ENCODE data around the gene MYO1B. TPM values are rescaled to one million over a fixed set of nuclear protein-coding genes. Genes with fewer than 3 reads are reported as not detected.

MYO1B gene
- total RNA-seq, 1 experiment from 2014 or later, result 43.2 TPM

DNA sequence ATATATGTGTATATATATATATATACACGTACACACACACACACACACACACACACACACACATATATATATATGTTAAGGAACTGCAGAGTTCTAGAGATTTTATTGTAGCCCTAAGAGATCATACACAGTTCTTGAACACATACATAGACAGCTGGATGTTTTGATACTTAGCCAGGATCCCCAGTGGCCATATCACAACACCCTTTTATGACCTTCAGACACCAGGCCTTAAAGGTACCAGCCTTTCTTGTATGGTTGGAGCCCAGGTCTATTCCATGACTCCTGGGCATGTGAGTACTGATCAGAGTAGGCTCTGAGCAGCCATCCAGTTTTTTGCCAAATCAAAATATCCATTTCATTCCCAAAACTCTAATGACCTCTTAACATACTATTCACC, 138.3 kb downstream of the MYO1B start:
- Histone ChIP-seq H3K27me3 (ENCODE audit: insufficient read depth, low read length) (no peaks in the 10 kb centered on the region), H2BK20ac (ENCODE audit: low read depth, low read length, poor library complexity, severe bottlenecking) (no peak overlapping the region), H3K18ac (ENCODE audit: insufficient read length, low read depth, low read length) (no peak overlapping the region), H4K91ac (ENCODE audit: insufficient read length, low read depth, low read length) (no peak overlapping the region), H3K14ac (ENCODE audit: insufficient read depth, low read length) (no peak overlapping the region), H3K4me2 (ENCODE audit: insufficient read depth, insufficient read length, low read length) (no peak overlapping the region), H3K23ac (ENCODE audit: insufficient read length, low read depth, low read length) (no peak overlapping the region), H3T11ph (ENCODE audit: low read length) (no peak overlapping the region), H4K20me1 (ENCODE audit: control insufficient read depth, insufficient read depth, insufficient read length) (no peaks in the 10 kb centered on the region), H2BK15ac (ENCODE audit: low read depth, low read length) (no peak overlapping the region), H3K79me1 (ENCODE audit: insufficient read depth, low read depth, low read length, poor library complexity, severe bottlenecking) (no peaks in the 10 kb centered on the region), H2AK5ac (ENCODE audit: insufficient read length, low read length) (no peak overlapping the region), H4K8ac (replicated peaks; ENCODE audit: insufficient read length, low read depth, low read length) (no peak overlapping the region), H2BK12ac (ENCODE audit: insufficient read length, low read depth, low read length) (no peak overlapping the region), H4K5ac (ENCODE audit: insufficient read length, low read depth, low read length) (no peak overlapping the region), H3K4ac (ENCODE audit: low read depth, low read length) (no peak overlapping the region), H3K23me2 (ENCODE audit: insufficient read length, low read depth, low read length, poor library complexity, severe bottlenecking) (no peaks in the 10 kb centered on the region), H3K56ac (ENCODE audit: insufficient read length, low read depth, low read length) (no peak overlapping the region), H3K79me2 (ENCODE audit: insufficient read depth, low read length) (no peaks in the 10 kb centered on the region), H3K9ac (ENCODE audit: extremely low read depth, insufficient read length, low read length) (no peak overlapping the region), H2AFZ (ENCODE audit: low read length) (no peak overlapping the region), H2BK5ac (ENCODE audit: insufficient read length, low read length) (no peak overlapping the region), H3K27ac (ENCODE audit: insufficient read length, low read depth, low read length) (no peak overlapping the region), H3K9me3 (ENCODE audit: control insufficient read depth, low read depth, low read length) (no peaks in the 10 kb centered on the region), H2BK120ac (ENCODE audit: low read depth, low read length, poor library complexity, severe bottlenecking) (no peak overlapping the region), H3K4me1 (ENCODE audit: insufficient read depth, low read length) (no peaks in the 10 kb centered on the region)
- Mint-ChIP-seq H3K4me3 (no peak overlapping the region), H3K9me3 (no peaks in the 10 kb centered on the region), H3K4me1 (no peaks in the 10 kb centered on the region), H3K27ac (no peak overlapping the region; a peak in 1 of 7 replicates), H3K36me3 (ENCODE audit: insufficient read depth in 1 of 3, low read depth in 3 of 3) (peaks cover 17 to 47% (median 35%) of the 10 kb centered on the region in 3 experiments; a peak in 6 of 7 replicates), H3K27me3 (ENCODE audit: low read depth) (no peaks in the 10 kb centered on the region)
- DNase-seq, result no peak
- TF ChIP-seq, protein P1, sequence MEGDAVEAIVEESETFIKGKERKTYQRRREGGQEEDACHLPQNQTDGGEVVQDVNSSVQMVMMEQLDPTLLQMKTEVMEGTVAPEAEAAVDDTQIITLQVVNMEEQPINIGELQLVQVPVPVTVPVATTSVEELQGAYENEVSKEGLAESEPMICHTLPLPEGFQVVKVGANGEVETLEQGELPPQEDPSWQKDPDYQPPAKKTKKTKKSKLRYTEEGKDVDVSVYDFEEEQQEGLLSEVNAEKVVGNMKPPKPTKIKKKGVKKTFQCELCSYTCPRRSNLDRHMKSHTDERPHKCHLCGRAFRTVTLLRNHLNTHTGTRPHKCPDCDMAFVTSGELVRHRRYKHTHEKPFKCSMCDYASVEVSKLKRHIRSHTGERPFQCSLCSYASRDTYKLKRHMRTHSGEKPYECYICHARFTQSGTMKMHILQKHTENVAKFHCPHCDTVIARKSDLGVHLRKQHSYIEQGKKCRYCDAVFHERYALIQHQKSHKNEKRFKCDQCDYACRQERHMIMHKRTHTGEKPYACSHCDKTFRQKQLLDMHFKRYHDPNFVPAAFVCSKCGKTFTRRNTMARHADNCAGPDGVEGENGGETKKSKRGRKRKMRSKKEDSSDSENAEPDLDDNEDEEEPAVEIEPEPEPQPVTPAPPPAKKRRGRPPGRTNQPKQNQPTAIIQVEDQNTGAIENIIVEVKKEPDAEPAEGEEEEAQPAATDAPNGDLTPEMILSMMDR (conservative IDR thresholded peaks at IDR 0.05), result no peak
- WGBS (ENCODE audit: extremely low coverage, insufficient read length, low lambda C conversion rate), result no CpG with 5 or more reads among the region's 1 CpG

All from H9 (cell line).